HCT116 (cell line): ENCODE results near the gene AQP4. TPM values are rescaled to one million over a fixed set of nuclear protein-coding genes. Genes with fewer than 3 reads are reported as not detected.

Experiments
- ATAC-seq: fragments of 200-7000 bp; cut with Tn5 transposase; 2 replicates; pipeline ENCODE4 v1.9.1; 2020; ENCODE audit warnings: mild to moderate bottlenecking, moderate library complexity
- BruUV-seq: library from RNA; stranded (reverse); fragments of 400-500 nt; replicated peaks from 2 replicates; lab custom pipeline; 2021; lab: Mats Ljungman, UMichigan
- CTCF ChIA-PET: fragments of 300-600 bp; sonication (Branson Sonifier 250); formaldehyde crosslinking; loops from one replicate; lab custom pipeline; 2021; ENCODE audit warnings: antibody characterized with exemption; lab: Charles Lee
- POLR2A ChIA-PET: fragments of 300-600, 350-600 bp; sonication (Branson Sonifier 250); formaldehyde crosslinking; loops from one replicate; lab custom pipeline; 2021; ENCODE audit warnings: antibody characterized with exemption; lab: Charles Lee
- RAD21 ChIA-PET, 2 experiments: fragments of 300-600 bp; sonication (Branson Sonifier 250); formaldehyde crosslinking; loops; one replicate each; lab custom pipeline; 2023; ENCODE audit warnings: low total read pairs in 2 of 2; ENCODE audit not compliant: uncharacterized antibody in 2 of 2, unreplicated experiment in 2 of 2, low non-redundant PET in 1 of 2; lab: Charles Lee
- DNase-seq: peaks from one replicate; pipeline ENCODE4 v3.0.0-alpha.2; 2010; ENCODE audit warnings: low read depth, low spot score
- H2AFZ ChIP-seq: fragments of 200-600 bp; shearing (Covaris generic), sonication (generic); 2 replicates; pipeline ENCODE4 v1.6.1; 2017; ENCODE audit warnings: low read depth, mixed run types, mixed read lengths, antibody characterized with exemption, low read length; ENCODE audit not compliant: poor library complexity, severe bottlenecking
- H3K27ac ChIP-seq: 2 replicates; pipeline ENCODE4 v1.5.1; 2012; ENCODE audit warnings: low read depth, low read length
- H3K27me3 ChIP-seq: fragments of 200-600 bp; sonication (generic); 2 replicates; pipeline ENCODE4 v1.6.1; 2016; ENCODE audit warnings: mixed run types, low read length, mixed read lengths; ENCODE audit not compliant: insufficient read depth
- H3K36me3 ChIP-seq, 2 experiments: fragments of 200-500 bp in 1 of 2; fragments of 200-600 bp in 1 of 2; sonication (Bioruptor generic) in 1 of 2; sonication (generic) in 1 of 2; 2 replicates each; pipeline versions ENCODE4 v1.5.1 to v1.6.1; 2014 to 2016; ENCODE audit warnings: low read length in 2 of 2, inconsistent platforms in 1 of 2, mixed read lengths in 1 of 2, mixed run types in 1 of 2; ENCODE audit not compliant: insufficient read depth in 2 of 2, control insufficient read depth in 1 of 2
- H3K4me1 ChIP-seq, 2 experiments: fragments of 200-600 bp in 1 of 2; sonication (generic) in 1 of 2; 2 replicates each; pipeline versions ENCODE4 v1.5.1 to v1.6.1; 2012 to 2017; ENCODE audit warnings: low read length in 2 of 2, inconsistent platforms in 1 of 2, mild to moderate bottlenecking in 1 of 2, mixed read lengths in 1 of 2, mixed run types in 1 of 2, moderate library complexity in 1 of 2; ENCODE audit not compliant: insufficient read depth in 2 of 2, control insufficient read depth in 1 of 2
- H3K4me2 ChIP-seq: fragments of 200-600 bp; sonication (generic); 2 replicates; pipeline ENCODE4 v1.6.1; 2017; ENCODE audit warnings: mixed run types, low read length, mixed read lengths
- H3K4me3 ChIP-seq, 2 experiments: fragments of 200-600 bp in 1 of 2; sonication (generic) in 1 of 2; replicated peaks in 1 of 2; 2 replicates each; pipeline ENCODE4 v1.5.1; 2011 to 2016; ENCODE audit warnings: low read length in 2 of 2, control low read depth in 1 of 2, low read depth in 1 of 2, mild to moderate bottlenecking in 1 of 2, mixed read lengths in 1 of 2, mixed run types in 1 of 2
- H3K79me2 ChIP-seq: fragments of 200-600 bp; sonication (generic); 2 replicates; pipeline ENCODE4 v1.6.1; 2017; ENCODE audit warnings: mild to moderate bottlenecking, mixed run types, low read length, moderate library complexity, mixed read lengths; ENCODE audit not compliant: insufficient read depth
- H3K9ac ChIP-seq: fragments of 200-600 bp; sonication (generic); 2 replicates; pipeline ENCODE4 v1.6.1; 2016; ENCODE audit warnings: low read length, mixed read lengths
- H3K9me2 ChIP-seq: fragments of 200-600 bp; sonication (generic), shearing (Covaris generic); 2 replicates; pipeline ENCODE4 v1.6.1; 2017; ENCODE audit warnings: mixed run types, mild to moderate bottlenecking, moderate library complexity; ENCODE audit not compliant: insufficient read depth
- H3K9me3 ChIP-seq, 2 experiments: fragments of 200-500 bp in 1 of 2; fragments of 200-600 bp in 1 of 2; sonication (Bioruptor generic) in 1 of 2; sonication (generic) in 1 of 2; 2 replicates each; pipeline ENCODE4 v1.6.1; 2014 to 2017; ENCODE audit warnings: low read length in 2 of 2, mixed read lengths in 2 of 2, inconsistent platforms in 1 of 2, low read depth in 1 of 2, mild to moderate bottlenecking in 1 of 2, mixed run types in 1 of 2, moderate library complexity in 1 of 2; ENCODE audit not compliant: control insufficient read depth in 1 of 2, insufficient read depth in 1 of 2
- H4K20me1 ChIP-seq: fragments of 200-600 bp; sonication (generic), shearing (Covaris generic); 2 replicates; pipeline ENCODE4 v1.6.1; 2017; ENCODE audit warnings: mixed run types, mild to moderate bottlenecking, moderate library complexity; ENCODE audit not compliant: insufficient read depth
- CEBPB ChIP-seq: IDR thresholded peaks from 2 replicates; pipeline ENCODE4 v1.6.1; 2012; ENCODE audit warnings: low read depth
- CTCF ChIP-seq, 3 experiments: fragments of 200-600 bp in 1 of 3; sonication (generic) in 1 of 3; IDR thresholded peaks in 2 of 3; conservative IDR thresholded peaks in 1 of 3; 2 replicates each; pipeline ENCODE4 v1.5.1; 2012 to 2017; ENCODE audit warnings: low read depth in 2 of 3, low read length in 2 of 3, antibody characterized with exemption in 1 of 3, borderline replicate concordance in 1 of 3, control low read depth in 1 of 3, mild to moderate bottlenecking in 1 of 3, mixed read lengths in 1 of 3, mixed run types in 1 of 3, moderate library complexity in 1 of 3; ENCODE audit not compliant: insufficient read depth in 1 of 3
- EGR1 ChIP-seq: IDR thresholded peaks from 2 replicates; pipeline ENCODE4 v1.6.1; 2012; ENCODE audit warnings: low read depth
- ELF1 ChIP-seq: IDR thresholded peaks from 2 replicates; pipeline ENCODE4 v1.6.1; 2012; ENCODE audit warnings: low read depth, borderline replicate concordance
- FOSL1 ChIP-seq: IDR thresholded peaks from 2 replicates; pipeline ENCODE4 v1.6.1; 2012; ENCODE audit warnings: low read depth
- JUND ChIP-seq: IDR thresholded peaks from 2 replicates; pipeline ENCODE4 v1.6.1; 2012
- MAX ChIP-seq: IDR thresholded peaks from 2 replicates; pipeline ENCODE4 v1.6.1; 2012
- POLR2A ChIP-seq: IDR thresholded peaks from 2 replicates; pipeline ENCODE4 v1.7.0; 2011; ENCODE audit warnings: borderline replicate concordance; ENCODE audit not compliant: insufficient read depth, insufficient read length; ENCODE audit errors: extremely low read depth
- POLR2AphosphoS5 ChIP-seq: IDR thresholded peaks from 2 replicates; pipeline ENCODE4 v1.6.1; 2011; ENCODE audit warnings: mild to moderate bottlenecking, low read depth, low read length, moderate library complexity
- RAD21 ChIP-seq: IDR thresholded peaks from 2 replicates; pipeline ENCODE4 v1.6.1; 2012; ENCODE audit warnings: low read depth, mild to moderate bottlenecking
- REST ChIP-seq: IDR thresholded peaks from 2 replicates; pipeline ENCODE4 v1.6.1; 2012; ENCODE audit warnings: low read depth
- SIN3A ChIP-seq: IDR thresholded peaks from 2 replicates; pipeline ENCODE4 v1.6.1; 2012; ENCODE audit warnings: low read depth
- SP1 ChIP-seq: IDR thresholded peaks from 2 replicates; pipeline ENCODE4 v1.6.1; 2012; ENCODE audit warnings: low read depth
- SRF ChIP-seq: IDR thresholded peaks from 2 replicates; pipeline ENCODE4 v1.6.1; 2012; ENCODE audit warnings: low read depth
- TCF7L2 ChIP-seq: IDR thresholded peaks from 2 replicates; pipeline ENCODE4 v1.7.0; 2011; ENCODE audit warnings: borderline replicate concordance, inconsistent platforms; ENCODE audit not compliant: insufficient read depth, insufficient read length; ENCODE audit errors: extremely low read depth
- YY1 ChIP-seq: IDR thresholded peaks from 2 replicates; pipeline ENCODE4 v1.6.1; 2011; ENCODE audit warnings: low read length, low read depth, moderate library complexity, mild to moderate bottlenecking; ENCODE audit not compliant: insufficient replicate concordance; ENCODE audit errors: extremely low read depth
- ZFX ChIP-seq: fragments of 450-650 bp; IDR thresholded peaks from 2 replicates; pipeline ENCODE4 v1.6.1; 2017
- ZNF274 ChIP-seq: fragments of 200-500 bp; sonication (Bioruptor generic); IDR thresholded peaks from 2 replicates; pipeline ENCODE4 v1.6.1; 2014; ENCODE audit warnings: mild to moderate bottlenecking, low read depth, low read length, inconsistent platforms
- intact Hi-C: fragments of 100-400 bp; cut with micrococcal nuclease; formaldehyde crosslinking; loops from 2 replicates; pipeline ENCODE4 v1.10.0; 2022
- total RNA-seq: library from RNA; stranded (reverse); gene quantifications from one replicate; pipeline ENCODE4 v1.2.1, GENCODE V29; 2021; ENCODE audit not compliant: unreplicated experiment
- TF ChIP-seq, protein P1 (sequence below): IDR thresholded peaks from 2 replicates; pipeline ENCODE4 v1.6.1; 2011; ENCODE audit warnings: mild to moderate bottlenecking, low read length, moderate library complexity; ENCODE audit not compliant: insufficient replicate concordance; ENCODE audit errors: extremely low read depth

The AQP4 gene
- total RNA-seq, 1 experiment from 2014 or later = 0.07 TPM

- RAD21 ChIA-PET = no interaction called here
- Histone ChIP-seq H3K27ac (no peak overlapping the region), H3K27me3 (peaks cover 7% of the 10 kb centered on the region; the same call in 1 of the 2 replicates), H3K4me3 (no peak overlapping the region), H3K9me3 (no peaks in the 10 kb centered on the region), H4K20me1 (no peaks in the 10 kb centered on the region; the same call in 1 of the 2 replicates), H3K9me2 (no peaks in the 10 kb centered on the region), H2AFZ (no peak overlapping the region), H3K4me1 (peaks cover 0 to 6% of the 10 kb centered on the region in 2 experiments; a peak in 2 of 4 replicates), H3K79me2 (no peaks in the 10 kb centered on the region), H3K9ac (no peak overlapping the region), H3K4me2 (no peak overlapping the region), H3K36me3 (no peaks in the 10 kb centered on the region)
- POLR2A ChIA-PET = no interaction called here
- no peak for DNase-seq
- no TSS peak for BruUV-seq
- TF ChIP-seq FOSL1 = no peak
- no peak for TF ChIP-seq YY1
- TF ChIP-seq MAX = no peak
- no peak for TF ChIP-seq SP1
- TF ChIP-seq CEBPB = no peak
- no peak for TF ChIP-seq SRF
- no peak for TF ChIP-seq ELF1
- no peak for TF ChIP-seq REST
- no peak for TF ChIP-seq JUND
- no peak for TF ChIP-seq POLR2A
- no peak for TF ChIP-seq RAD21
- no peak for TF ChIP-seq ZNF274
- no peak for TF ChIP-seq TCF7L2
- TF ChIP-seq CTCF (IDR thresholded peaks at IDR 0.05 in 2 of 3, conservative IDR thresholded peaks at IDR 0.05 in 1 of 3; ENCODE audit: borderline replicate concordance in 1 of 3, insufficient read depth in 1 of 3, low read depth in 2 of 3, low read length in 2 of 3) = no peak
- TF ChIP-seq POLR2AphosphoS5 = no peak
- TF ChIP-seq EGR1 = no peak
- TF ChIP-seq, protein P1, sequence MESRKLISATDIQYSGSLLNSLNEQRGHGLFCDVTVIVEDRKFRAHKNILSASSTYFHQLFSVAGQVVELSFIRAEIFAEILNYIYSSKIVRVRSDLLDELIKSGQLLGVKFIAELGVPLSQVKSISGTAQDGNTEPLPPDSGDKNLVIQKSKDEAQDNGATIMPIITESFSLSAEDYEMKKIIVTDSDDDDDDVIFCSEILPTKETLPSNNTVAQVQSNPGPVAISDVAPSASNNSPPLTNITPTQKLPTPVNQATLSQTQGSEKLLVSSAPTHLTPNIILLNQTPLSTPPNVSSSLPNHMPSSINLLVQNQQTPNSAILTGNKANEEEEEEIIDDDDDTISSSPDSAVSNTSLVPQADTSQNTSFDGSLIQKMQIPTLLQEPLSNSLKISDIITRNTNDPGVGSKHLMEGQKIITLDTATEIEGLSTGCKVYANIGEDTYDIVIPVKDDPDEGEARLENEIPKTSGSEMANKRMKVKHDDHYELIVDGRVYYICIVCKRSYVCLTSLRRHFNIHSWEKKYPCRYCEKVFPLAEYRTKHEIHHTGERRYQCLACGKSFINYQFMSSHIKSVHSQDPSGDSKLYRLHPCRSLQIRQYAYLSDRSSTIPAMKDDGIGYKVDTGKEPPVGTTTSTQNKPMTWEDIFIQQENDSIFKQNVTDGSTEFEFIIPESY = no peak
- TF ChIP-seq ZFX = no peak
- no peak for TF ChIP-seq SIN3A
- CTCF ChIA-PET = no interaction called here
- intact Hi-C loops = no loop called here
- ATAC-seq = no peak
Measured at GRCh38 chr18:26862084-26862483, 3.4 kb downstream of the AQP4 start.
